Testis (tissue), 3 donors: ENCODE measurements around the gene SHROOM3. TPM values are rescaled to one million over a fixed set of nuclear protein-coding genes. Genes with fewer than 3 reads are reported as not detected.

Experiments used
- DNase-seq: peaks from one replicate; pipeline ENCODE4 v3.0.0-alpha.2; 2019
- H3K27ac ChIP-seq, 2 donors: fragments of 200-600 bp; sonication (generic); one replicate each; pipeline ENCODE4 v1.5.1; 2019
- H3K27me3 ChIP-seq: fragments of 200-600 bp; sonication (generic); one replicate; pipeline ENCODE4 v1.5.1; 2019
- H3K36me3 ChIP-seq: fragments of 200-600 bp; sonication (generic); one replicate; pipeline ENCODE4 v1.5.1; 2017; ENCODE audit warnings: low read depth; ENCODE audit errors: missing control alignments
- H3K4me1 ChIP-seq: fragments of 200-600 bp; sonication (generic); one replicate; pipeline ENCODE4 v1.5.1; 2019
- H3K4me3 ChIP-seq, 2 donors: fragments of 200-600 bp; sonication (generic); one replicate each; pipeline ENCODE4 v1.5.1; 2017 to 2019
- H3K9me3 ChIP-seq: fragments of 200-600 bp; sonication (generic); one replicate; pipeline ENCODE4 v1.5.1; 2017
- CTCF ChIP-seq, 3 experiments: fragments of 450-650 bp in 2 of 3; fragments of 200-600 bp in 1 of 3; sonication (generic) in 1 of 3; IDR thresholded peaks; one replicate each; pipeline ENCODE4 v1.5.1; 2016 to 2019; ENCODE audit warnings: antibody characterized with exemption in 3 of 3, mild to moderate bottlenecking in 2 of 3, moderate library complexity in 1 of 3
- POLR2A ChIP-seq: fragments of 450-650 bp; IDR thresholded peaks from one replicate; pipeline ENCODE4 v1.6.1; 2017; ENCODE audit warnings: antibody characterized with exemption, mild to moderate bottlenecking, moderate library complexity
- WGBS, 2 donors: methylation state at CpG; one replicate each; pipeline ENCODE4 v1.1.5; 2018; 5-methylcytosine and 5-hydroxymethylcytosine counted together
- intact Hi-C: fragments of 100-400 bp; cut with DNase I; formaldehyde crosslinking; loops from one replicate; pipeline ENCODE4 v1.15.1; 2023; ENCODE audit warnings: low total_unique reads
- polyA plus RNA-seq: library from polyadenylated mRNA; stranded (reverse); fragments of 350-450 nt; fragmentation: Illumina TruSeq; extraction: RNeasy Lipid Tissue Mini Kit (QIAGEN cat#74804); gene quantifications from one replicate; pipeline ENCODE4 v1.2.3, GENCODE V29; 2014; ENCODE audit warnings: low read depth, low replicate concordance; ENCODE audit not compliant: insufficient read depth
- total RNA-seq, 2 donors: library from RNA; depleted of rRNA; stranded (reverse); fragments of >200 nt; gene quantifications; one replicate each; pipeline ENCODE4 v1.2.3, GENCODE V29; 2016

The SHROOM3 gene
- total and polyA plus RNA-seq, 3 donors from 2014 or later, result 3.9 to 7.2 (median 6.4) TPM

GRCh38 chr4:76708971-76709771, 274.1 kb downstream of the SHROOM3 start:
- H3K4me3 ChIP-seq, result no peak overlapping the region
- intact Hi-C loops, result no loop called here
- no peaks in the 10 kb centered on the region for H3K36me3 ChIP-seq
- TF ChIP-seq CTCF (IDR thresholded peaks at IDR 0.05) (no peak), POLR2A (no peak)
- peaks cover 6% of the 10 kb centered on the region for H3K4me1 ChIP-seq
- H3K27me3 ChIP-seq, result no peaks in the 10 kb centered on the region
- H3K27ac ChIP-seq, result no peak overlapping the region
- DNase-seq, result no peak
- no peaks in the 10 kb centered on the region for H3K9me3 ChIP-seq
- WGBS, 2 donors, result 76% methylated on average over 5 of the region's 5 CpGs

- Histone ChIP-seq H3K4me1 (peaks cover under 1% of the 10 kb centered on the region), H3K27ac (no peak overlapping the region), H3K36me3 (no peaks in the 10 kb centered on the region), H3K4me3 (no peak overlapping the region), H3K27me3 (no peaks in the 10 kb centered on the region), H3K9me3 (no peaks in the 10 kb centered on the region)
- intact Hi-C loops, result no loop called here
- DNase-seq, result no peak
- no peak for TF ChIP-seq CTCF (IDR thresholded peaks at IDR 0.05)
- TF ChIP-seq POLR2A, result no peak
- WGBS, 2 donors, result 90 to 91% methylated on average over 7 of the region's 7 CpGs
Observed at GRCh38 chr4:76709772-76710090, 274.7 kb downstream of the SHROOM3 start.

- no peak for DNase-seq
- Histone ChIP-seq H3K36me3 (no peaks in the 10 kb centered on the region), H3K4me1 (no peaks in the 10 kb centered on the region), H3K27ac (no peak overlapping the region), H3K9me3 (no peaks in the 10 kb centered on the region), H3K27me3 (no peaks in the 10 kb centered on the region), H3K4me3 (no peak overlapping the region)
- TF ChIP-seq CTCF (IDR thresholded peaks at IDR 0.05) (no peak), POLR2A (no peak)
- intact Hi-C loops, result no loop called here
- 93 to 96% methylated on average over 5 of the region's 5 CpGs for WGBS, 2 donors
Observed at GRCh38 chr4:76712564-76712963, 277.5 kb downstream of the SHROOM3 start.

- H3K9me3 ChIP-seq, result no peaks in the 10 kb centered on the region
- H3K4me3 ChIP-seq, result no peak overlapping the region
- no peaks in the 10 kb centered on the region for H3K4me1 ChIP-seq
- H3K36me3 ChIP-seq, result no peaks in the 10 kb centered on the region
- no peak overlapping the region for H3K27ac ChIP-seq
- DNase-seq, result no peak
- no peaks in the 10 kb centered on the region for H3K27me3 ChIP-seq
- intact Hi-C loops, result no loop called here
- WGBS, 2 donors, result 41 to 47% methylated on average over 1 of the region's 1 CpG
- TF ChIP-seq CTCF (IDR thresholded peaks at IDR 0.05), result no peak
- TF ChIP-seq POLR2A, result no peak
Observed at GRCh38 chr4:76714226-76714625, 279.2 kb downstream of the SHROOM3 start.

GRCh38 chr4:76716020-76716419, 281.0 kb downstream of the SHROOM3 start:
- no peak for DNase-seq
- 91 to 92% methylated on average over 4 of the region's 4 CpGs for WGBS, 2 donors
- no peak for TF ChIP-seq POLR2A
- no peak for TF ChIP-seq CTCF (IDR thresholded peaks at IDR 0.05)
- H3K4me1 ChIP-seq, result no peaks in the 10 kb centered on the region
- H3K4me3 ChIP-seq, result no peak overlapping the region
- H3K27me3 ChIP-seq, result no peaks in the 10 kb centered on the region
- no peaks in the 10 kb centered on the region for H3K36me3 ChIP-seq
- H3K9me3 ChIP-seq, result no peaks in the 10 kb centered on the region
- intact Hi-C loops, result no loop called here
- no peak overlapping the region for H3K27ac ChIP-seq
